ENCODE measurements around the gene LPAR3. TPM values are rescaled to one million over a fixed set of nuclear protein-coding genes. Genes with fewer than 3 reads are reported as not detected.

The LPAR3 gene
- polyA plus RNA-seq, 1 of the 3 experiments (the other 2 are of a cell fraction) = 0.08 TPM

GRCh38 chr1:84918726-84919336, 25.8 kb upstream of the LPAR3 start:
- ChIA-PET CTCF (interaction anchor here (1.1 to 3.1 kb wide), 5 partner anchors 10 to 165 kb away, joined by 3 to 14 read pairs (median 5); no protein-coding TSS in a partner anchor), POLR2A (no interaction called here)
- Histone ChIP-seq H3K27ac (ENCODE audit: low read depth in 2 of 2, low read length in 1 of 2) (no peak overlapping the region), H3K9me3 (no peaks in the 10 kb centered on the region), H3K4me1 (ENCODE audit: control insufficient read depth in 1 of 2, insufficient read depth in 2 of 2, low read depth in 1 of 2, low read length in 1 of 2) (peaks cover 0 to 6% of the 10 kb centered on the region in 2 experiments; a peak in 1 of 4 replicates), H3K27me3 (ENCODE audit: insufficient read depth) (no peaks in the 10 kb centered on the region; the same call in 1 of the 2 replicates), H3K4me3 (ENCODE audit: low read depth in 2 of 2, low read length in 1 of 2) (no peak overlapping the region), H3K9me2 (no peaks in the 10 kb centered on the region), H3K36me3 (replicated peaks in 1 of 2; ENCODE audit: control insufficient read depth in 1 of 2, insufficient read depth in 2 of 2, low read length in 1 of 2) (no peaks in the 10 kb centered on the region), H3K4me2 (no peak overlapping the region), H3K9ac (no peak overlapping the region), H3K79me2 (ENCODE audit: insufficient read depth) (no peaks in the 10 kb centered on the region), H2AFZ (ENCODE audit: low read depth) (no peak overlapping the region), H4K20me1 (ENCODE audit: insufficient read depth) (no peaks in the 10 kb centered on the region), H3F3A (replicated peaks; ENCODE audit: insufficient read depth) (no peaks in the 10 kb centered on the region)
- peak; percentile 17 for DNase-seq
- 27% methylated on average over 5 of the region's 5 CpGs for WGBS (ENCODE audit: low lambda C conversion rate)
- TF ChIP-seq RAD21 (IDR thresholded peaks at IDR 0.05; ENCODE audit: low read length) = no peak
- TF ChIP-seq POLR2AphosphoS5 (IDR thresholded peaks at IDR 0.05; ENCODE audit: low read depth, low read length) = no peak
- TF ChIP-seq CHD2 (IDR thresholded peaks at IDR 0.05; ENCODE audit: low read length, partially characterized antibody) = no peak
- TF ChIP-seq CTCF (IDR thresholded peaks at IDR 0.05) = no peak
- no peak for TF ChIP-seq USF2 (IDR thresholded peaks at IDR 0.05; ENCODE audit: borderline replicate concordance, low read depth, low read length)
- no peak for TF ChIP-seq YY1 (IDR thresholded peaks at IDR 0.05; ENCODE audit: low read depth)

- Histone ChIP-seq H3K4me1 (ENCODE audit: control insufficient read depth in 1 of 2, insufficient read depth in 2 of 2, low read depth in 1 of 2, low read length in 1 of 2) (peaks cover 0 to 6% of the 10 kb centered on the region in 2 experiments; a peak in 1 of 4 replicates), H4K20me1 (ENCODE audit: insufficient read depth) (no peaks in the 10 kb centered on the region), H3K9me2 (no peaks in the 10 kb centered on the region), H3K36me3 (replicated peaks in 1 of 2; ENCODE audit: control insufficient read depth in 1 of 2, insufficient read depth in 2 of 2, low read length in 1 of 2) (no peaks in the 10 kb centered on the region), H3K9me3 (no peaks in the 10 kb centered on the region), H3K9ac (no peak overlapping the region), H3K27me3 (ENCODE audit: insufficient read depth) (no peaks in the 10 kb centered on the region; the same call in 1 of the 2 replicates), H3K4me3 (ENCODE audit: low read depth in 2 of 2, low read length in 1 of 2) (no peak overlapping the region), H3F3A (replicated peaks; ENCODE audit: insufficient read depth) (no peaks in the 10 kb centered on the region), H2AFZ (ENCODE audit: low read depth) (no peak overlapping the region), H3K4me2 (no peak overlapping the region), H3K27ac (ENCODE audit: low read depth in 2 of 2, low read length in 1 of 2) (no peak overlapping the region), H3K79me2 (ENCODE audit: insufficient read depth) (no peaks in the 10 kb centered on the region)
- TF ChIP-seq POLR2AphosphoS5 (IDR thresholded peaks at IDR 0.05; ENCODE audit: low read depth, low read length) (no peak), TCF12 (IDR thresholded peaks at IDR 0.05) (no peak), ELF1 (IDR thresholded peaks at IDR 0.05) (no peak), TAF1 (IDR thresholded peaks at IDR 0.05; ENCODE audit: borderline replicate concordance, low read depth, low read length) (no peak), JUND (IDR thresholded peaks at IDR 0.05) (no peak), RFX5 (IDR thresholded peaks at IDR 0.05; ENCODE audit: low read length) (no peak), GABPA (IDR thresholded peaks at IDR 0.05; ENCODE audit: low read depth) (no peak)
- ChIA-PET CTCF (no interaction called here), POLR2A (no interaction called here)
- WGBS (ENCODE audit: low lambda C conversion rate) = 32% methylated on average over 4 of the region's 4 CpGs
- DNase-seq = no peak
These were observed 23.9 kb upstream of the LPAR3 start for GRCh38 chr1:84916897-84917296.

All from SK-N-SH (cell line).